Activated naive CD4-positive, alpha-beta T cell treated with anti-CD3 and anti-CD28 coated beads for 36 hours (primary cell): ENCODE results near the gene PSTPIP1. TPM values are rescaled to one million over a fixed set of nuclear protein-coding genes. Genes with fewer than 3 reads are reported as not detected.

Experiments used
- CTCF ChIA-PET: fragments of 350-600 bp; sonication (Branson Sonifier 250); formaldehyde crosslinking; loops from one replicate; lab custom pipeline; 2021; ENCODE audit warnings: antibody characterized with exemption; lab: Charles Lee
- DNase-seq: peaks from one replicate; pipeline ENCODE4 v3.0.0-alpha.2; 2020
- H3K27ac Mint-ChIP-seq: one replicate; pipeline ENCODE4 v1.8.0; 2021; ENCODE audit warnings: mild to moderate bottlenecking, mixed read lengths
- H3K27me3 Mint-ChIP-seq: one replicate; pipeline ENCODE4 v1.8.0; 2021; ENCODE audit warnings: low read depth, mixed read lengths
- H3K36me3 Mint-ChIP-seq: one replicate; pipeline ENCODE4 v1.8.0; 2021; ENCODE audit warnings: low read depth, mixed read lengths
- H3K4me1 Mint-ChIP-seq: one replicate; pipeline ENCODE4 v1.8.0; 2021; ENCODE audit warnings: low read depth, mixed read lengths
- H3K4me3 Mint-ChIP-seq: one replicate; pipeline ENCODE4 v1.8.0; 2021; ENCODE audit warnings: mild to moderate bottlenecking, moderate library complexity, mixed read lengths
- H3K9me3 Mint-ChIP-seq: one replicate; pipeline ENCODE4 v1.8.0; 2021; ENCODE audit warnings: mixed read lengths
- intact Hi-C: fragments of 100-400 bp; cut with micrococcal nuclease; formaldehyde crosslinking; loops from one replicate; pipeline ENCODE4 v1.15.1; 2023
- total RNA-seq, 2 experiments: library from RNA; stranded (reverse); gene quantifications; one replicate each; pipeline ENCODE4 v1.2.3, GENCODE V29; 2021

The PSTPIP1 gene
- total RNA-seq, 2 experiments from 2014 or later, result 94.2 to 102 TPM

GRCh38 chr15:77029166-77030047 is 34.5 kb downstream of the PSTPIP1 start:
- peaks cover 9% of the 10 kb centered on the region for H3K36me3 Mint-ChIP-seq
- no peaks in the 10 kb centered on the region for H3K27me3 Mint-ChIP-seq
- intact Hi-C loops, result no loop called here
- H3K4me1 Mint-ChIP-seq, result no peaks in the 10 kb centered on the region
- H3K9me3 Mint-ChIP-seq, result no peaks in the 10 kb centered on the region
- CTCF ChIA-PET, result interaction anchor here (1.1 kb wide), 1 partner anchor 34 kb away, joined by 6 read pairs; the partner anchor contains the start of gene PSTPIP1
- H3K4me3 Mint-ChIP-seq, result no peak overlapping the region
- H3K27ac Mint-ChIP-seq, result peak overlapping the region; percentile 36
- DNase-seq, result peak; percentile 2

- H3K4me1 Mint-ChIP-seq, result no peaks in the 10 kb centered on the region
- no peak overlapping the region for H3K4me3 Mint-ChIP-seq
- DNase-seq, result peak; percentile 4
- no peaks in the 10 kb centered on the region for H3K9me3 Mint-ChIP-seq
- H3K36me3 Mint-ChIP-seq, result peaks cover 7% of the 10 kb centered on the region
- no peak overlapping the region for H3K27ac Mint-ChIP-seq
- intact Hi-C loops, result no loop called here
- CTCF ChIA-PET, result interaction anchor here (1.1 to 2.3 kb wide), 2 partner anchors 35 to 57 kb away, joined by 6 to 16 read pairs; partner anchors contain the start of gene PSTPIP1
- no peaks in the 10 kb centered on the region for H3K27me3 Mint-ChIP-seq
These were observed 35.4 kb downstream of the PSTPIP1 start for GRCh38 chr15:77030048-77030927.

- intact Hi-C loops, result no loop called here
These were observed 36.0 kb downstream of the PSTPIP1 start for GRCh38 chr15:77030928-77031375.

GRCh38 chr15:77031376-77032050 is 36.6 kb downstream of the PSTPIP1 start:
- H3K27ac Mint-ChIP-seq, result peak overlapping the region; percentile 66
- H3K36me3 Mint-ChIP-seq, result peaks cover 14% of the 10 kb centered on the region
- intact Hi-C loops, result no loop called here
- H3K4me3 Mint-ChIP-seq, result no peak overlapping the region
- peak; percentile 69 for DNase-seq
- CTCF ChIA-PET, result interaction anchor here (0.6 to 2.3 kb wide), 5 partner anchors 29 to 1462 kb away, joined by 3 to 16 read pairs (median 5); no protein-coding TSS in a partner anchor
- no peaks in the 10 kb centered on the region for H3K9me3 Mint-ChIP-seq
- no peaks in the 10 kb centered on the region for H3K4me1 Mint-ChIP-seq
- no peaks in the 10 kb centered on the region for H3K27me3 Mint-ChIP-seq

More at GRCh38 chr15:77030928-77031375, 36.0 kb downstream of the PSTPIP1 start:
- H3K9me3 Mint-ChIP-seq, result no peaks in the 10 kb centered on the region
- DNase-seq, result peak; percentile 3
- no peaks in the 10 kb centered on the region for H3K27me3 Mint-ChIP-seq
- peaks cover 9% of the 10 kb centered on the region for H3K36me3 Mint-ChIP-seq
- no peak overlapping the region for H3K4me3 Mint-ChIP-seq
- peak overlapping the region; percentile 66 for H3K27ac Mint-ChIP-seq
- H3K4me1 Mint-ChIP-seq, result no peaks in the 10 kb centered on the region
- CTCF ChIA-PET, result interaction anchor here (0.6 to 2.3 kb wide), 5 partner anchors 28 to 1462 kb away, joined by 3 to 16 read pairs (median 5); no protein-coding TSS in a partner anchor

- intact Hi-C loops, result no loop called here
- CTCF ChIA-PET, result interaction anchor here (0.7 to 2.3 kb wide), 4 partner anchors 13 to 91 kb away, joined by 3 to 16 read pairs (median 4); no protein-coding TSS in a partner anchor
- peak; percentile 2 for DNase-seq
- no peaks in the 10 kb centered on the region for H3K4me1 Mint-ChIP-seq
- no peak overlapping the region for H3K4me3 Mint-ChIP-seq
- H3K9me3 Mint-ChIP-seq, result peaks cover under 1% of the 10 kb centered on the region
- no peaks in the 10 kb centered on the region for H3K27me3 Mint-ChIP-seq
- H3K36me3 Mint-ChIP-seq, result peaks cover 20% of the 10 kb centered on the region
- H3K27ac Mint-ChIP-seq, result peak overlapping the region; percentile 47
These were observed 37.2 kb downstream of the PSTPIP1 start for GRCh38 chr15:77032052-77032646.

- Mint-ChIP-seq H3K4me3 (no peak overlapping the region), H3K4me1 (no peaks in the 10 kb centered on the region), H3K27ac (no peak overlapping the region), H3K36me3 (peaks cover 25% of the 10 kb centered on the region), H3K9me3 (peaks cover 7% of the 10 kb centered on the region), H3K27me3 (no peaks in the 10 kb centered on the region)
- CTCF ChIA-PET, result interaction anchor here (0.7 to 4.4 kb wide), 5 partner anchors 10 to 59 kb away, joined by 3 to 34 read pairs (median 14); no protein-coding TSS in a partner anchor
- DNase-seq, result peak; percentile 4
- intact Hi-C loops, result no loop called here
These were observed 37.9 kb downstream of the PSTPIP1 start for GRCh38 chr15:77032647-77033416.

GRCh38 chr15:77033417-77033728 is 38.4 kb downstream of the PSTPIP1 start:
- DNase-seq, result peak; percentile 4
- intact Hi-C loops, result no loop called here
- H3K27me3 Mint-ChIP-seq, result no peaks in the 10 kb centered on the region
- no peak overlapping the region for H3K4me3 Mint-ChIP-seq
- H3K9me3 Mint-ChIP-seq, result peaks cover 9% of the 10 kb centered on the region
- H3K4me1 Mint-ChIP-seq, result no peaks in the 10 kb centered on the region
- peaks cover 28% of the 10 kb centered on the region for H3K36me3 Mint-ChIP-seq
- H3K27ac Mint-ChIP-seq, result no peak overlapping the region
- CTCF ChIA-PET, result interaction anchor here (0.9 to 4.4 kb wide), 3 partner anchors 10 to 59 kb away, joined by 8 to 34 read pairs (median 14); no protein-coding TSS in a partner anchor

GRCh38 chr15:77033729-77034671 is 39.1 kb downstream of the PSTPIP1 start:
- CTCF ChIA-PET, result interaction anchor here (0.6 to 4.4 kb wide), 14 partner anchors 11 to 509 kb away, joined by 3 to 34 read pairs (median 6); no protein-coding TSS in a partner anchor
- peaks cover 30% of the 10 kb centered on the region for H3K36me3 Mint-ChIP-seq

GRCh38 chr15:77034695-77035489 is 40.0 kb downstream of the PSTPIP1 start:
- Mint-ChIP-seq H3K4me1 (no peaks in the 10 kb centered on the region), H3K9me3 (peaks cover 9% of the 10 kb centered on the region), H3K27ac (peak overlapping the region; percentile 65), H3K4me3 (no peak overlapping the region), H3K36me3 (peaks cover 31% of the 10 kb centered on the region), H3K27me3 (no peaks in the 10 kb centered on the region)
- CTCF ChIA-PET, result interaction anchor here (0.6 to 4.4 kb wide), 18 partner anchors 11 to 508 kb away, joined by 3 to 34 read pairs (median 5); no protein-coding TSS in a partner anchor
- DNase-seq, result peak; percentile 65
- intact Hi-C loops, result no loop called here

More at GRCh38 chr15:77033729-77034671, 39.1 kb downstream of the PSTPIP1 start:
- Mint-ChIP-seq H3K9me3 (peaks cover 9% of the 10 kb centered on the region), H3K27me3 (no peaks in the 10 kb centered on the region), H3K4me1 (no peaks in the 10 kb centered on the region), H3K4me3 (no peak overlapping the region), H3K27ac (peak overlapping the region; percentile 79)
- intact Hi-C loops, result no loop called here
- DNase-seq, result no peak
